Osteoblast (primary cell): ENCODE measurements around the gene CHST13. TPM values are rescaled to one million over a fixed set of nuclear protein-coding genes. Genes with fewer than 3 reads are reported as not detected.

Experiments used
- DNase-seq: peaks from one replicate; pipeline ENCODE4 v3.0.0; 2011; ENCODE audit warnings: low spot score, mixed read lengths; ENCODE audit not compliant: insufficient read length; ENCODE audit errors: missing footprints
- H2AFZ ChIP-seq: 2 replicates; pipeline ENCODE4 v1.6.0; 2011; ENCODE audit warnings: mild to moderate bottlenecking, low read length
- H3K27ac ChIP-seq: 2 replicates; pipeline ENCODE4 v1.5.1; 2011; ENCODE audit warnings: mild to moderate bottlenecking, low read depth, low read length, moderate library complexity
- H3K27me3 ChIP-seq: 2 replicates; pipeline ENCODE4 v1.6.0; 2012; ENCODE audit warnings: mild to moderate bottlenecking, control low read depth, inconsistent platforms, low read length, moderate library complexity; ENCODE audit not compliant: insufficient read depth
- H3K36me3 ChIP-seq: 2 replicates; pipeline ENCODE4 v1.5.1; 2011; ENCODE audit warnings: mild to moderate bottlenecking, low read length, control low read depth, moderate library complexity; ENCODE audit not compliant: insufficient read depth
- H3K4me1 ChIP-seq: 2 replicates; pipeline ENCODE4 v1.5.1; 2011; ENCODE audit warnings: mild to moderate bottlenecking, low read length, control low read depth, moderate library complexity; ENCODE audit not compliant: insufficient read depth
- H3K4me2 ChIP-seq: 2 replicates; pipeline ENCODE4 v1.6.0; 2011; ENCODE audit warnings: mild to moderate bottlenecking, low read length; ENCODE audit not compliant: insufficient read depth
- H3K4me3 ChIP-seq: fragments of 200-600 bp; sonication (generic); 3 replicates; pipeline ENCODE4 v1.5.1; 2012; ENCODE audit warnings: mild to moderate bottlenecking, low read length, inconsistent platforms; ENCODE audit not compliant: insufficient read depth
- H3K79me2 ChIP-seq: 2 replicates; pipeline ENCODE4 v1.6.0; 2012; ENCODE audit warnings: mild to moderate bottlenecking, low read length, control low read depth, inconsistent platforms; ENCODE audit not compliant: insufficient read depth
- H3K9me3 ChIP-seq: 2 replicates; pipeline ENCODE4 v1.5.1; 2011; ENCODE audit warnings: low read depth, low read length, control low read depth
- H4K20me1 ChIP-seq: 2 replicates; pipeline ENCODE4 v1.6.0; 2012; ENCODE audit warnings: mild to moderate bottlenecking, low read length, control low read depth; ENCODE audit not compliant: insufficient read depth
- total RNA-seq: library from RNA; depleted of rRNA; stranded (reverse); fragments of >200 nt; gene quantifications from 2 replicates; pipeline ENCODE4 v1.2.3, GENCODE V29; 2012
- TF ChIP-seq, protein P1 (sequence below): IDR thresholded peaks from 2 replicates; pipeline ENCODE4 v1.5.1; 2011; ENCODE audit warnings: mild to moderate bottlenecking, low read depth, low read length, moderate library complexity; ENCODE audit errors: extremely low read depth

Gene CHST13
- total RNA-seq, 1 donor, result under 0.01 TPM

DNA sequence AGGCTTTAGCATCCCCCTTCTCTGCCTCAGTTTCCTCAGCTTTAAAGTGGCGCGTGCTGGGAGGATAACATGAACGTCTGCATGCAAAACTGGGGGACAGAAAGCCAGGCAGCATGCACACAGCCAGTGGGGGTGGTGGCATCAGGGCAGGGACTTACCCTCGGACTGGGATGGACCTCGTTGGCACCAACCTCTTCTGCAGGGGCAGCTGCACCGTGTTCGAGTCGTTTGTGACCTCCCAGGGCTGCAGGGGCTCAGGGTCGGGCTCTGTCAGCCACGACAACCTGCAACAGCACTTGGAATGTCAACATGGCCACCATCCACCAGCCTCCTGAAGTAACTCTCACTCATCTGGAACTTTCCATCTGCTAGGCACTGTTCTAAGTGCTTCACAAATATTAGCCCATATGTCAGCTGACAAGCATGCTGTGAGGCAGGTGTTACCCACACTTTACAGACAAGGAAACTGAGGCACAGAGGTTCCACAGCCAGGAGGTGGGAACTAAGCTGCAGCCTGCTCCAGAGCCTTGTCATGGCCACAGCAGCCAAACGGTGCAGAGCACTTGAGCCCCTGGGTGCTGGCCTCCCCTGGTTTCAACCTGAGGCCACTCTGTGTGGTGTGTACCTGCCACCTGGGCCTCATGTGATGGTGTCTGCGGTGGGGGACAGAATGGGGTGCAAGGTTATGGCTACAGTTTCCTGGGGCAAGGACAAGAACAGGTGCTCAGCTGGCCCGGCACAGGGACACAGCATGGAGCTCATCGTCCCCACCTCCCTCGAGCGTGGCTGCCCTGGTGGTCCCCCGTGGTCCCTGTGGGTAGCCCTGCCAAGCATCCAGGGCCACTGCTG is 28.1 kb downstream of the CHST13 start:
- no peaks in the 10 kb centered on the region for H3K36me3 ChIP-seq
- peak; percentile 83 for DNase-seq
- H3K27me3 ChIP-seq, result peaks cover 23% of the 10 kb centered on the region
- H4K20me1 ChIP-seq, result no peaks in the 10 kb centered on the region
- H3K79me2 ChIP-seq, result no peaks in the 10 kb centered on the region
- no peak overlapping the region for H3K27ac ChIP-seq
- H3K4me3 ChIP-seq, result no peak overlapping the region
- no peak overlapping the region for H3K4me2 ChIP-seq
- TF ChIP-seq, protein P1, sequence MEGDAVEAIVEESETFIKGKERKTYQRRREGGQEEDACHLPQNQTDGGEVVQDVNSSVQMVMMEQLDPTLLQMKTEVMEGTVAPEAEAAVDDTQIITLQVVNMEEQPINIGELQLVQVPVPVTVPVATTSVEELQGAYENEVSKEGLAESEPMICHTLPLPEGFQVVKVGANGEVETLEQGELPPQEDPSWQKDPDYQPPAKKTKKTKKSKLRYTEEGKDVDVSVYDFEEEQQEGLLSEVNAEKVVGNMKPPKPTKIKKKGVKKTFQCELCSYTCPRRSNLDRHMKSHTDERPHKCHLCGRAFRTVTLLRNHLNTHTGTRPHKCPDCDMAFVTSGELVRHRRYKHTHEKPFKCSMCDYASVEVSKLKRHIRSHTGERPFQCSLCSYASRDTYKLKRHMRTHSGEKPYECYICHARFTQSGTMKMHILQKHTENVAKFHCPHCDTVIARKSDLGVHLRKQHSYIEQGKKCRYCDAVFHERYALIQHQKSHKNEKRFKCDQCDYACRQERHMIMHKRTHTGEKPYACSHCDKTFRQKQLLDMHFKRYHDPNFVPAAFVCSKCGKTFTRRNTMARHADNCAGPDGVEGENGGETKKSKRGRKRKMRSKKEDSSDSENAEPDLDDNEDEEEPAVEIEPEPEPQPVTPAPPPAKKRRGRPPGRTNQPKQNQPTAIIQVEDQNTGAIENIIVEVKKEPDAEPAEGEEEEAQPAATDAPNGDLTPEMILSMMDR, result no peak
- H3K4me1 ChIP-seq, result no peaks in the 10 kb centered on the region
- no peaks in the 10 kb centered on the region for H3K9me3 ChIP-seq
- no peak overlapping the region for H2AFZ ChIP-seq

DNA sequence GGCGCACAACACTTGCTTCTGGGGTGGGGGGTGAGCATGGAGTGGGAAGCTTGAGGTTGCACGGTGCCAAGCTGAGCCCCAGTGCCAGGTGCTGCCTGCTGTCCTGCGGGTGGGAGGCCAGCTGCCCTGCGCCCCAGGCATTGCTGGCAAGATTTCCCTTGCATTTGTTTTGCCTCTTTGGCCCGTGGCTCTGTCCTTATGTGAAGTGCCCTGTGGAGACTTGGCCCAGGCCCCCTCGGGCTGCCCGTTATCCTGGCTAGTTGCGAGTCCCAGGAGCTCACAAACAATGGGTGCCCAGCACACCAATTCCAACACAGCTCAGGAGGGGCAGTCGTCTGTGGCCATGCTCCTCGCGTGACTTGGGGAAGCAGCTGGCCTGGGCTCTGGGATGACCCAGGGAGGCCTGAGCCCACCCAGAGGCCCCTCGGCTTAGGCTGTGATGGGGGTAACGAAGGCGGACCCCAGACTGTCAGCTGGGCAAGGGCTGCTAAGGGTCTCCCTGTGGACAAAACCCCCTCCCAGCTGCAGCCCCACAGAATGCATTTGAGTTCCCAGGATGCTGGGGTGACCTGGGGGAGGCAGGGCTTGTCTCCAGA is 28.8 kb downstream of the CHST13 start:
- H3K27me3 ChIP-seq, result peaks cover 16% of the 10 kb centered on the region
- H3K4me2 ChIP-seq, result no peak overlapping the region
- no peaks in the 10 kb centered on the region for H3K79me2 ChIP-seq
- DNase-seq, result no peak
- no peak overlapping the region for H3K4me3 ChIP-seq
- H4K20me1 ChIP-seq, result no peaks in the 10 kb centered on the region
- no peaks in the 10 kb centered on the region for H3K9me3 ChIP-seq
- no peak overlapping the region for H3K27ac ChIP-seq
- TF ChIP-seq, protein P1, result no peak
- H2AFZ ChIP-seq, result no peak overlapping the region
- H3K36me3 ChIP-seq, result no peaks in the 10 kb centered on the region
- no peaks in the 10 kb centered on the region for H3K4me1 ChIP-seq

DNA sequence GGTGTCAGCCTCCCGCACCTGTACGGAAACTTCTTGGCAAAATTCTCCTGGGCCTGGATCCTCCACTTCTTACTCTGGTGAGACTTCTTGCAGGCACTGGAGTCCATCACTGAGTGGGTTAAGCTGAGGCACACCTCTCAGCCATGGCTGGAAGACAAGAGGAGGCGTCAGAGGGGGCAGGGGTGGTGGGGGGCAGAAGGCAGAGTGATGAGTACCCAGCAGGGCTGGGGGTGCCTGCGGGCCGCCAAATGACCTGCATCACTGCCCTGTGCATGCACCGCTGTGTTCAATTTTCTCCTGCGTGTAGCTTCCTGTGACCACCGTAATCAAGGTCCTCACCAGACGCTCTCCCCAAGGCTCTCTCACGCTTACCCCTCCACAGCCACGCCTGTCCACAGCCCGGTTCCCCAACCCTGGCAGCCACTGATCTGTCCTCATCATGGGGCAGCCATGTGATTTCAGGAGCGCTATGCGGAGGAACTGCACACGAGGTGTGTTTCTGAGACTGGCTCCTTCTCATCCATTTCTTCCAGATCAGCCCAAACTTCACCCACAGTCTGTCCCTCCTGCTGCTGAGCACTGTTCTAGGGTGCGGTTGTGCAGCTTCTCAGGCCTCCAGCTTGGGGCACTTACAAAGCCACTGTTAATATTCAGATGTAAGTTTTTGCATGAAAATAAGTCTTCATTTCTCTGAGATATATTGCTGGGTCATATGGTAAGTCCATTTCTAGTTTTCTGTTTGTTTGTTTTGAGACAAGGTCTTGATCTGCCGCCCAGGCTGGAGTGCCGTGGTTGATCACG is 29.5 kb downstream of the CHST13 start:
- TF ChIP-seq, protein P1, result no peak
- Histone ChIP-seq H3K27me3 (peaks cover 12% of the 10 kb centered on the region), H3K36me3 (no peaks in the 10 kb centered on the region), H3K4me2 (no peak overlapping the region), H4K20me1 (no peaks in the 10 kb centered on the region), H3K4me1 (no peaks in the 10 kb centered on the region), H3K27ac (no peak overlapping the region), H2AFZ (no peak overlapping the region), H3K9me3 (no peaks in the 10 kb centered on the region), H3K79me2 (no peaks in the 10 kb centered on the region), H3K4me3 (no peak overlapping the region)
- peak; percentile 48 for DNase-seq
